HK-2 (cell line): ENCODE results near the gene CPAMD8.
"Not testable (repeated sequence)": the region's sequence is repeated elsewhere in the genome, so short reads cannot be mapped to it uniquely, and the experiment has no call there.

ENCODE experiments used
- DNase-seq: peaks from one replicate; pipeline ENCODE4 v3.0.0-alpha.2; 2018; ENCODE audit not compliant: unreplicated experiment

CPAMD8 gene

DNA sequence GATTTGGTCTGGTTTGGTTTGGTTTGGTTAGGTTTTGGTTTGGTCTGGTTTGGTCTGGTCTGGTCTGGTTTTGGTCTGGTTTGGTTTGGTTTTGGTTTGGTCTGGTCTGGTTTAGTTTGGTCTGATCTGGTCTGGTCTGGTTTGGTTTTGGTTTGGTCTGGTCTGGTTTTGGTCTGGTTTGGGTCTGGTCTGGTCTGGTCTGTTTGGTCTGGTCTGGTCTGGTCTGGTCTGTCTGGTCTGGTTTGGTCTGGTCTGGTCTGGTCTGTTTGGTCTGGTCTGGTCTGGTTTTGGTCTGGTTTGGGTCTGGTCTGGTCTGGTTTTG, 151.7 kb downstream of the CPAMD8 start:
- not testable (repeated sequence) for DNase-seq

DNA sequence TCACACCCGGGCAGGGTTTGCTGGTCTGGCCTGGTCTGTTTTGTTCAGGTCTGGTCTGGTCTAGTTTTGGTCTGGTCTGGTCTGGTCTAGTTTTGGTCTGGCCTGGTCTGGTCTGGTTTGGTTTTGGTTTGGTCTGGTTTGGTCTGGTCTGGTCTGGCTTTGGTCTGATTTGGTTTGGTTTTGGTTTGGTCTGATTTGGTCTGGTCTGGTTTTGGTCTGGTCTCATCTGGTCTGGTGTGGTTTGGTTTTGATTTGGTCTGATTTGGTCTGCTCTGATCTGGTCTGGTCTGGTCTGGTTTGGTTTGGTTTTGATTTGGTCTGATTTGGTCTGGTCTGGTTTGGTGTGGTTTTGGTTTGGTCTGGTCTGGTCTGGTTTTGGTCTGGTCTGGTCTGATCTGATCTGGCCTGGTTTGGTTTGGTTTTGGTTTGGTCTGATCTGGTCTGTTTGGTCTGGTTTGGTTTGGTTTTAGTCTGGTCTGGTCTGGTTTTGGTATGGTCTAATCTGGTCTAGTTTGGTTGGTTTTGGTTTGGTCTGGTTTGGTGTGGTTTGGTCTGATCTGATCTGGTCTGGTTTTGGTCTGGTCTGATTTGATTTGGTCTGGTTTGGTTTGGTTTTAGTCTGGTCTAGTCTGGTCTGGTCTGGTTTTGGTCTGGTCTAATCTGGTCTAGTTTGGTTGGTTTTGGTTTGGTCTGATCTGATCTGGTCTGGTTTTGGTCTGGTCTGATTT, 152.2 kb downstream of the CPAMD8 start:
- DNase-seq, result no peak

DNA sequence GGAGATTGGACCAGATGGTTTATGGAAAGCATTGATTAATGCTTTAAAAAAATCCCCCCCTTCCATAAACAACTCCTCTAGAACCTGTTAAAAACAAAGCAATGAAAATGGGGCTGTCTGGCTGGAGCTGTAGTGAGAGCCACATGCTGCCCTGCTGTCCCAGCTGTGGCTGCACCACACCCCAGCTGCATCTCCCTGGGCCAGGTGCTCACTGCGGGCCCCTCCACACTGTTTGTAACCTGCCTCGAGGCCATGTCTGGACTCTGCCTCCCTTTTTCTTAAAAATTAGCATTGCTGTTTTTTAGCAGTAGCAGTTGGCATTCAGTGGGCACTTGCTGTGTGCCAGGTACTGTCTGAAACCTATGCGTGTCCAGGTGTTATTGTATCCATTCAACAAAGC, 153.0 kb downstream of the CPAMD8 start:
- DNase-seq, result no peak

DNA sequence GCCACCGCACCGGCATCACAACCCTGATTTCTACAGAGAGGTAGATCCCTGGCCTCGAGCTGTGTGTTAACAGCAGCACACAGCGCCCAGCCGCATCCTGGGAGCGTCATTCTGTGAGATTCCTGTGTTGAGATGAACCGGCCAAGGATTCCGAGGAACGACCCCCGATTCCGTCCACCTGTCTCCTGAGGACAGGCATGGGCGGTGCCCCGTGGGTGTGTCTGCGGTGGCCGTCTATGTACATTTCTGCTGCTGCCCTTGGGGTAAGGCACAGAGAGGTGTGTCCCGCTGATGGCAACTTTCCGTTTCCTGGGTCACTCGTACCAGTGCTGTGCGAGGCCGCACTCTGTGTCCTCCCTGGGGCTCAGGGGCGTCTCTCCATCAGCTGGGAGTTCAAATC, 153.9 kb downstream of the CPAMD8 start:
- no peak for DNase-seq

DNA sequence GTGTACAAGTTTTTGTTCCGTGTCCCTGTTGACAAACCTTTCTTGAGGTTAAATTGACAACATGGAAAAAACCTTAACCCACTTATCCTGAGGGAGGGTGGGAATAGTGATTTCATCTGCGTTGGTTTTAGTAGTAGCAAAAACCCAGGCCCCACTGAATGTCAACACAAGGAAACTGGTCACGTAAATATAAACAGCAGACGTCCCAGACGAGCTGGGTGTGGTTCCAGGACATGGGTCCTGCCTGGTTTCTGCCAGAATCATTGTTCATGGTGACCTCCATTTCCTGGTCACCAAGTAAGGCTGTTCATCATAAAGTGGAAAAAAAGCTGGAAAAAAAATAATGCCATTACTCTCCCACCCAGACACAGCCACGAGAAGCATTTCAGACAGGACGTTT, 154.7 kb downstream of the CPAMD8 start:
- DNase-seq, result no peak

DNA sequence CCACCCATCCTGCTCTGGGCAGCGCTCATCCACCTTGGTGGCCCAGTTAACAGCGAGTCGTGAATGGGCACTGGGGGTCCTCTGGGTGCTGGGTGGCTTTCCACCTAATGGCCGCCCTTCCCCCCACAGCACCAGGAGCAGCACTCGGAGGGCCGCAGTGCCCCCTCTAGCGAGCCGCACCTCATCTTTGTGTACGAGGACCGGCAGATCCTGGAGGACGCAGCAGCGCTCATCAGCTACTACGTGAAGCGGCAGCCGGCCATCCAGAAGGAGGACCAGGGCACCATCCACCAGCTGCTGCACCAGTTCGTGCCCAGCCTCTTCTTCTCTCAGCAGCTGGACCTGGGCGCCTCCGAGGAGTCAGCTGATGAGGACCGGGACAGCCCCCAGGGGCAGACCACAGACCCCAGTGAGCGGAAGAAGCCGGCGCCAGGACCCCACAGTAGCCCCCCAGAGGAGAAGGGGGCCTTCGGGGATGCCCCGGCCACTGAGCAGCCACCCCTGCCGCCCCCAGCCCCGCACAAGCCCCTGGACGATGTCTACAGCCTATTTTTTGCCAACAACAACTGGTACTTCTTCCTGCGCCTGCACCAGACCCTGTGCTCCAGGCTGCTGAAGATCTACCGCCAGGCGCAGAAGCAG, 157.2 kb downstream of the CPAMD8 start:
- no peak for DNase-seq

DNA sequence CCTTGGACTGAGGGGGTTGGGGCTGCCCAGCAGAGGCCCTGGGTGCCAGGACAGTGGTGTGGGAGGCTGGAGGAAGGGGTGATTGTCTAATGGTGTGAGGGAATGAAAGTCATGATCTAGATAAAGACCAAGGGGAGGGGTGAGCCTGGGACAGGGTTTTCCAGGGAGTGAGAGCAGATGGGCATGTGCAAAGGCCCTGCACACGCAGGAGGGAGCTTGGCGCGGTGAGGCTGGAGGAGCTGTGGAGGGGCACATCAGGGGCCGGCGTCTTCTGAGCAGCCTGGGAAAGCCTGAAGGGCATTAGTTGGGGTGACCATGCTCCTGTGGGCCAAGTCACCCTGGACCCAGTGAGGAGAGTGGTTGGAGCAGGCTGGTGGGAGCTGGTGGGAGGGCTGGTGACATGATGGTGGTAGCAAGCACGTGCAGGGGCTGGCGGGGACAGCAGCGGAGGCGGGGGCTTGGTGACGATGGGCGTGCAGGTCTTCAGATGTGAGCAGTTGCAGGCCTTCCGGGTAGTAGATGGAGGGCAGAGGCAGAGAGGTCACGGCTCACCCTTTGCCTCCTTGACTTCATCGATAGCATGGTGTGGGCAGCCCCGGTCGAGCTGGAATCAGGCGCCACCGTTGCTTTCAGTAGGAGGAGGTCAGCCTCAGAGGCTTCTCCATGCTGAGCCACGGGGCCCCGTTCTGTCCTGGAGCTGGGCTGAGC, 158.0 kb downstream of the CPAMD8 start:
- no peak for DNase-seq

DNA sequence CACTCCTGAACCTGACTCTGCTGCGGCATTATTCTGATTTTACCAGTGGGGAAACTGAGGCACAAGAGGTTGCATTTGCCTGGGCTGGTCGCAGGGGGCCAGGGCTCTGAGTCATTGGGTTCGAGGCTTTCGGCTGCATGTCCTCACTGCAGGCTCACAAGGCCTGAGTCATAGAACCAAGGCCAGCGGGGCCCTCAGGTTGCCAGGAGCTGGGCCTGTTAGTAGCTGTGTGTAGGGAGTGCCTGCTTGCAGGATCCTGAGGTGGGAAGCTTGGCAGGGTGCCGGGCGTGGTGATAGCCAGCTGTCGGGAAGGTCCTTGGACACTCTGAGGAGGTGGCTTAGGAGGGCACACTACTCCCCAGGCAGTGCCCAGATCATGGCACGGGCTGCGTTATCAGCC, 159.4 kb downstream of the CPAMD8 start:
- no peak for DNase-seq

DNA sequence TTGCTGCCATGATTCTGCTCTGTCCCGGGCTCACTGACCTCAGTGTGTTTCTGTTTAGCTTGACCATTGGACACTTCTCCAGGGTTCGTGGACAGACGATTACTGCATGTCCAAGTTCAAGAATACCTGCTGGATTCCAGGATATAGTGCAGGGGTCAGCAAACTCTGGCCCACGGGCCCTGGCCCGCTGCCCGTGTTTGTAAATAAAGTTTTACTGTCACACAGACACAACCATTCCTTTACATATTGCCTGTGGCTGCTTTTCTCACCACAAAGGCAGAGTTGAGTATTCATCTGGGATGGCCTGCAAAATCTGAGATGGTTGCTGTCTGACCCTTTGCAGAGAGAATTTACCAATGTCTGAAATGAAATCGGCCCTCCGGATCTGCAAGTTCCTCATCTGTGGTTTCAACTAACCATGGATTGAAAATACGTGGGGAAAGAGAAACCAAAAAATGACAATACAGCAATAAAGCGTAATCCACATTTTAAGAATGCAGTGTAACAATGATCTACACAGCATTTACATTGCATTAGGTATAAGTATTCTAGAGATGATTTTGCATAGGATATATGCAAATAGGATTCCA, 163.7 kb downstream of the CPAMD8 start:
- DNase-seq, result no peak

DNA sequence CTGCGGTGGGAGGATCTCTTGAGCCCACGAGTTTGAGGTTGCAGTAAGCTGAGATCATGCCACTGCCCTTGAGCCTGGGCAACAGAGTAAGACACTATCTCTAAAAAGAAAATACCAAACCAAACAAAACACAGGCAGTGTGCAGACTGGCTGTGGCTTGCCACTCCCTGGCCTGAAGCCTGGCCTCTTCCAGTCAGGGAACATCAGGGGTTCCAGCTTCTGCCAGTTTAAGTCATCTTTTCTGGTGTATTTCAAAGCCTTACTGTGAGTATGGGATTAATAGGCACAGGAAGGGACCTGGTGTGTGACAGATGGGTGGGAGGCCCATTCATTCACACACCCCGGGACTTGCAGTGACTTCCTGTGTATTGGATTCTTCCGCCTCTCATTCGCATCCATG, 164.8 kb downstream of the CPAMD8 start:
- DNase-seq, result no peak

DNA sequence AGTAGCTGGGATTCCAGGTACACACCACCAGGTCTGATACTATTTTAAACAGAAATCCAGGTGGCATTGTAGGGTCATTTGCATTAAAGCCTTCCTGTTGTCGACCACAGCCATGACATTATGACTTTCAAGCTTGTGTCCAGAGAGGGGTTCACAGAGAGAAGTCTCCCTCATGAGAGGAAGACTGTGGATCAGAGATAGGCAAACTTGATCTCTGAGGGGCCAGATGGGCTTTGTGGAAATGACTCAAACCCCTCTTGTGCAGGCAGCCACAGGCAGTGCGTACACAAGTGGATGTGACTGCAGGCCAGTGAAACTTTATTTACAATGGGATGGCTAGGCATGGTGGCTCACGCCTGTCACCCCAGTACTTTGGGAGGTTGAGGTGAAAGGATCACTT, 165.6 kb downstream of the CPAMD8 start:
- no peak for DNase-seq

DNA sequence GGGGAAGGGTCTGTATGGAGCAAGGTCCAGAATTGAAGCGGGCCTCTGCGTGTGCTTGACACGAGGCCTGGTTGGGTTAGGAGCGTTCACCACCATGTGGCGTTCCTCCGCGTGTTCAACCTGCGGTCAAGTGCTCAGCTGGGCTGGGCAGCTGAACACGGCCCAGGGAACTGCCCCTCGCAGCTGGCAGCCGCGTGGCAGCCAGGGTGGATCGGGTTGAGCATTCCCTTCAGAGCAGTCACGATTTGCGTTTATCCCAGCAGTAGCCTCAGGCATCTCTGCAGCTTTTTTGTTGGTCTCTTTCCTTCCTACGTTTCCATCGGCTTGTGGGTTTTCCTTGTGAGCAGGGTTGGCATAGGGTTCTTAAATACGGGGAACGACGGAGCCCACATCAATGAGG, 166.5 kb downstream of the CPAMD8 start:
- no peak for DNase-seq

DNA sequence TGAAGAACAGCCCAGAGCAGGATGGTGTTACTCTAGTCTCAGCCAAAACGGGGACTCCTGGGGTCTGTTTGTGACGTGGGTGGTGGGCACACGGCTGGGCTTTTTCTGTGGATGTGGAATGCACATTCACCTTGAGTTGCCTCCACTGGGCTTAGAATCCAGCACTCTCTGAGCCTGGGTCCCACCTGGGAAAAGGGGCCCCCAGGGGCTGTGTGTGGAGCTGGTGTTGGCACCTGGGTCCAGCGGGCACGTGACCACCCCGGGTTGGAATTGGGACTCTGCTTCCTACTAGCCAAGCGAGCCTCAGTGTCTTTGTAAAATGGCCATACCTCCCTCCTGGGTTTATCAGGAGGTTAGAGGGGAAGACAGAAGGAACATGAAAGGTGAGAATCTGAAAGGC, 167.0 kb downstream of the CPAMD8 start:
- DNase-seq, result no peak

DNA sequence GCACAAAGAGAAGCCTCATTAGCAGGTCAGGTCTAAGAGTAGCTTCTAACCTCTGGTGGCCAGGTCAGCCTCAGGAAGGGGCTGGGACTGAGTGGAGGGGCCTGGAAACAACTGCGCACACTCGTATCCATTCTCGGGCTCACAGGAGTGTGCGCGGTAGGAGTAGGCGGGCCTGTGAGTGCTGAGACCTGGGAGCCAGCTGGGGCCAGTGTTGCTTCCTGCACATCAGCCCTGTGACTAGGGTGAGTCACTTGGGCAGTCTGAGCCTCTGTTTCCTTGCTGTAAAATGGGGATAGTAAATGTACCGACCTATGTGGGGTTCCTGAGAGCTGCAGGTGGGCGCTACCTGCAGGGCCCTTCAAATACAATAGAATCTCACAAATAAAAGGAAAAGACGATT, 170.5 kb downstream of the CPAMD8 start:
- no peak for DNase-seq

DNA sequence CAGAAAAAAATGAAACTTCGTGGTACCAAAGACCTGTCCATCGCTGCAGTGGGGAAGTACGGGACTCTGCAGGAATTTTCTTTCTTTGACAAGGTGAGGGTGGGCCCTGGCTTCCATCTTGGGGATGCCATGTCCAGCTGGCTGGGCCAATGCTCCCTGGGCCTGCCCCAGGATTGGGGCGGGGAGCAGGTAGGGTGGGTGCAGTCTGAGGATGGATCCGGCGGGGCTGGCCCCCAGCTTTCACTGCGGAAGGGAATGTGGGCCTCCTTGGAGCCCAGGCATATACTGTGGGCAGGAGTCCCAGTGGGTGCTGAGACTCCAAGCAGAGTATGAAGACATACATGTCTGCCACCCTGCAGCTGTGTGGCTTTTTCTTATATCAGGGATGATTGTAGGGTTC, 173.5 kb downstream of the CPAMD8 start:
- DNase-seq, result no peak

DNA sequence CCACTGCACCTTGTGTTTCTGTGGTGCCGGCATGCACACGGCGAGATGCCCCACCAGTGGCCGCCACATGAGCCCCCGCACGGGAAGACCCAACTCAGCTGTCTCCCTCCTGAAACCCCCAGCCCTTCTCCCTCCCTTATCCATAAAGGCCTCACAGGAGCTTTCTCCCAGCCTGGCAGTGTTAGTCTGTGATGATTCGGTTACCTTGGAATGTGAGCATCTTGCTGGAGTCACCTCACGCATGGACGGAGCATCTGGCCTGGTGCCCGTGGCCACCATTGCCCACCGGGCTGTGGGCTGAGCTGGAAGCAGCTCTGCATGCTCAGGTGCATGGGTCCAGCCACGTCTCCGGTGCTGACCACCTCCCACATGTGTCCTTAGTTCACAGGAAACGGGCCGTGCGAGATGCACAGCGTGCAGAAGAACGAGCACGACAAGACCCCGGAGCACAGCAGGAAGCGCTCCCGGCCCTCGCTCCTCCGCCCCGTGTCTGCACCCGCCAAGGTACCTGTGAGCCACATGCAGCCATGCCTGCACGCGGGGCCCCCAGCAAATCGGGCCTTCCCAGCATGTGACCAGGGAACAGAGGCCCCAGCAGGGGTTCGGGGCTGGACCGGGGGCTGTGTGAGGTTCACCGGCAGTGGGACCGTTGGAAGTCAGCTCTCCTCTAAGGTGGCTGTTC, 175.4 kb downstream of the CPAMD8 start:
- peak; percentile 65 for DNase-seq

DNA sequence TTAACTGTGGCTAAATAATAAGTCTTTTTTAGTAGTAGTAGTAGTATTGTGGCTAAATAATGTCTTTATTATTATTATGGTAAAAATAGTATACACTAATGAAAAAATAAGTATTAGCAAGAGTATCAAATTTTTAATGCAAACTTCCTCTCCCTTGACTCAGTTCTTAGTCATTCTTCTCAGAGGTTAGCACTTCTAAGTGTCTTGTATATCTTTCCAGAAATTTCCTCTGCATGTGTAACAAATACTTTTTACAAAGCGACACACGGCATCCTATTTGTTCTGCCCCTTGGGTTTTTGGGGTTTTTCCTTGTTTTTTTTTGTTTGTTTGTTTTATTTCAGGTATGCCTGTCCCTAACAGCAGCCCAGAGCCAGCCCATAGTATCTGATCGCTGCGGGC, 176.5 kb downstream of the CPAMD8 start:
- DNase-seq, result no peak

DNA sequence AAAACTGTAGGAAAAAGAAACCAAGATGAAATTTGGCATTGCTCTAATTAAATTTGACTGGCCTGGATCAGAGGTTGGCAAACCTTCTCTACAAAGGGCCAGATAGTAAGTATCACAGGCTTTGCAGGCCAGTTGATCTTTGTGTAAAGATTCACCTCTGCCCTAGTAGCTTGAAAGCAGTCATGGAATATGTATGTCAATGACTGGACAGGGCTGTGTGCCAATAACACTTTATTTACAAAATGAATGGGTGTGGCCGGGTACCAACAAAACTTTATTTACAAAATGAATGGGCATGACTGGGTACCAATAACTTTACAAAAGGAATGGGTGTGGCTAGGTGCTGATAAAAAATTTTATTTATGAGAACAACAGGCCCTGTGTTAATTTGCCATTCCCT, 177.4 kb downstream of the CPAMD8 start:
- DNase-seq, result no peak

DNA sequence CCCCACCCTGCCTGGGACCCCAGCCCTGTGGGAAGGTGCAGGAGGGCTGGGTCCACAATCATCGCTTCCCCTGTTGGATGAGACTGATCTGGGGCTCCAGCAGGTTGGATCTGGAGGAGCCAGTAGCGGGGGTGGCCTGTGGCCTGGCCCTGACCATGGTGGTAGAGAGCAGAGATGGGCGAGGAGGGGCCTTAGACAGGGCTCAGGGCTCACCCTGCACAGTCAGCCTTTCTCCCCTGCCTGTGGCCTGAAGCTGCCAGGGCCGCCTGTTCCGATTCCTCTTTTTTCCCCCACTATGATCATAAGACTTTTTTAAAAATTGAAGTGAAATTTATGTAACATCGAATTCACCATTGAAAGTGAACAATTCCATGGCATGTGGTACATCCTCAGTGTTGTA, 179.2 kb downstream of the CPAMD8 start:
- no peak for DNase-seq

DNA sequence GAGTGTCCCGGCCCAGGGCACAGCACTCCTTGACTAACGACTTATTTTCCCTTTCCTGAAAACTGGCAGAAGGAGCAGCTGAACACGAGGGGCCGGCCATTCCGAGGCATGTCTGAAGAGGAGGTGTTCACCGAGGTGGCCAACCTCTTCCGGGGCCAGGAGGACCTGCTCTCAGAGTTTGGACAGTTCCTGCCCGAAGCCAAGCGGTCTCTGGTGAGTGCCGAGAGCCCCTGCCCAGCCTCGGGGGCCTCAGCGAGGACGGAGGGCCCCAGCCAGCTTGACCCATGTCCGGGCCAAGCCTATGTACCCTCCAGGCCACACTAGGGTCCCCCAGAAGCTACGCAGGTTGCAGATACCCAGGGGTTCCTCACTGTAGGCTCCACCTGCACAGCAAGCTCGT, 179.7 kb downstream of the CPAMD8 start:
- DNase-seq, result no peak
